ENCODE measurements around the gene C19orf38.
"Not testable (repeated sequence)": the region's sequence is repeated elsewhere in the genome, so short reads cannot be mapped to it uniquely, and the experiment has no call there.

C19orf38 gene

GRCh38 chr19:10852098-10852800 is 4.0 kb downstream of the C19orf38 start:
- DNase-seq: no peak

GRCh38 chr19:10852941-10853340 is 4.7 kb downstream of the C19orf38 start:
- no peak for DNase-seq

GRCh38 chr19:10854350-10855089 is 6.3 kb downstream of the C19orf38 start:
- no peak for DNase-seq

- no peak for DNase-seq
Measured at GRCh38 chr19:10855879-10856522, 7.8 kb downstream of the C19orf38 start.

- not testable (repeated sequence) for DNase-seq
Measured at GRCh38 chr19:10856899-10857298, 8.7 kb downstream of the C19orf38 start.

GRCh38 chr19:10858204-10858828 is 10.1 kb downstream of the C19orf38 start:
- DNase-seq: no peak

- DNase-seq: no peak
Measured at GRCh38 chr19:10861103-10861651, 13.0 kb downstream of the C19orf38 start.

GRCh38 chr19:10862561-10863106 is 14.4 kb downstream of the C19orf38 start:
- DNase-seq: no peak

GRCh38 chr19:10863107-10863717 is 15.0 kb downstream of the C19orf38 start:
- DNase-seq: no peak

- no peak for DNase-seq
Measured at GRCh38 chr19:10864538-10864899, 16.3 kb downstream of the C19orf38 start.

- DNase-seq: no peak
Measured at GRCh38 chr19:10866495-10866894, 18.3 kb downstream of the C19orf38 start.

- DNase-seq: no peak
Measured at GRCh38 chr19:10868872-10869547, 20.8 kb downstream of the C19orf38 start.

- not testable (repeated sequence) for DNase-seq
Measured at GRCh38 chr19:10869872-10870311, 21.7 kb downstream of the C19orf38 start.

- DNase-seq: no peak
Measured at GRCh38 chr19:10870501-10870954, 22.3 kb downstream of the C19orf38 start.

- DNase-seq: peak; percentile 41
Measured at GRCh38 chr19:10870955-10871603, 22.9 kb downstream of the C19orf38 start, which contains the start of gene CARM1. Gene CARM1, plus strand, starts transcription at chr19:10871553. Its CDS starts 150 bp downstream, at chr19:10871703.

GRCh38 chr19:10871711-10872545 is 23.7 kb downstream of the C19orf38 start:
- no peak for DNase-seq

GRCh38 chr19:10872546-10873107 is 24.4 kb downstream of the C19orf38 start:
- DNase-seq: no peak

- no peak for DNase-seq
Measured at GRCh38 chr19:10874024-10874423, 25.8 kb downstream of the C19orf38 start.

- no peak for DNase-seq
Measured at GRCh38 chr19:10876459-10877240, 28.4 kb downstream of the C19orf38 start.
